ENCODE measurements around the gene ZCCHC14.
"Not testable (repeated sequence)": the region's sequence is repeated elsewhere in the genome, so short reads cannot be mapped to it uniquely, and the experiment has no call there.

ZCCHC14 gene

DNA sequence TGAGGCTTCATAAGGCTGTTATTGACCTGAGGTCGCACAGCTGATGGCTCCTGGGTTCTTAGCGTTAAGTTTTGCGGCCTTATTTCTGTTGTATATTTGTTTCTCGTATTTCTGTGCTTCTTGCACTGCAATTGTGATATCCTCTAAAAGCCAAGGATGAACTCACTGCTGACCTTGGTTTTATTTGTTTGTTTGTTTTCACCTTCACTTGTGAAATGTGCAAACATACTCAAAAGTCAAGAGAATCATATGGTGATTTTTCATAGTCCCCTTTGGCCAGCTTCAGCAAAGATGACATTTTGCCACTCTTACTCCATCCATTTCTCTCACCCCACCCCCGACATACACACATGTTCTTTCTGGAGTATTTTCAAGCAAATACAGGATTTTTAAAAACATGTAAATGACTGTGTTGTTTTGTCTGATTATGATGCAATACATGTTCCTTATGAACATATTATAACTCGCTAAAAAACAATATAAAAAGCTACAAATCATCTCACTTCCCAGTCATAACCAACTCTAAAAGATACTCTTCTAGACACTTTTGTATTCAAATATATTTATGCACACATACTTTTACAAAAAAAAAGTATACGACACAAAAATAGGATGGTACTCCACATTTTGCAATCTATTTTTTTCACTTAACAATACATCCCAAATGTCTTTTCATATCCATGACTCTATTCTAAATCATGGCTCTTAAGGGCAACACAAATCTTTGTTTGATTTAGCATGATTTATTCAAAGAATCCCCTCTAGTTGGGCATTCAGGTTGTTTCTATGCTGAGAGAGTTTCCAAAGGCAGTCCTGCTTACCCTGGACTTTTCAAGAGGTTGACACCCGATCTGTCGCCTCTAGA lies 5.7 kb upstream of the ZCCHC14 start:
- peaks cover 10% of the 10 kb centered on the region for H3K27me3 ChIP-seq (ENCODE audit: control insufficient read depth, low read length)
- no peaks in the 10 kb centered on the region for H4K20me1 ChIP-seq (ENCODE audit: control insufficient read depth, insufficient read depth, low read depth, low read length)
- H3K9me3 ChIP-seq (ENCODE audit: control insufficient read depth, insufficient read depth, low read length): peaks cover 7% of the 10 kb centered on the region; the same call in 1 of the 2 replicates
- no peak for TF ChIP-seq EZH2phosphoT487 (IDR thresholded peaks at IDR 0.05; ENCODE audit: borderline replicate concordance, low read length)
- TF ChIP-seq, protein P1, sequence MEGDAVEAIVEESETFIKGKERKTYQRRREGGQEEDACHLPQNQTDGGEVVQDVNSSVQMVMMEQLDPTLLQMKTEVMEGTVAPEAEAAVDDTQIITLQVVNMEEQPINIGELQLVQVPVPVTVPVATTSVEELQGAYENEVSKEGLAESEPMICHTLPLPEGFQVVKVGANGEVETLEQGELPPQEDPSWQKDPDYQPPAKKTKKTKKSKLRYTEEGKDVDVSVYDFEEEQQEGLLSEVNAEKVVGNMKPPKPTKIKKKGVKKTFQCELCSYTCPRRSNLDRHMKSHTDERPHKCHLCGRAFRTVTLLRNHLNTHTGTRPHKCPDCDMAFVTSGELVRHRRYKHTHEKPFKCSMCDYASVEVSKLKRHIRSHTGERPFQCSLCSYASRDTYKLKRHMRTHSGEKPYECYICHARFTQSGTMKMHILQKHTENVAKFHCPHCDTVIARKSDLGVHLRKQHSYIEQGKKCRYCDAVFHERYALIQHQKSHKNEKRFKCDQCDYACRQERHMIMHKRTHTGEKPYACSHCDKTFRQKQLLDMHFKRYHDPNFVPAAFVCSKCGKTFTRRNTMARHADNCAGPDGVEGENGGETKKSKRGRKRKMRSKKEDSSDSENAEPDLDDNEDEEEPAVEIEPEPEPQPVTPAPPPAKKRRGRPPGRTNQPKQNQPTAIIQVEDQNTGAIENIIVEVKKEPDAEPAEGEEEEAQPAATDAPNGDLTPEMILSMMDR (IDR thresholded peaks at IDR 0.05; ENCODE audit: low read depth, low read length, poor library complexity, severe bottlenecking): no peak
- H3K4me2 ChIP-seq (ENCODE audit: low read length): no peak overlapping the region
- H3K36me3 ChIP-seq (ENCODE audit: control insufficient read depth, low read length): no peaks in the 10 kb centered on the region
- H3K9me2 ChIP-seq (replicated peaks; ENCODE audit: control insufficient read depth, low read length): no peaks in the 10 kb centered on the region
- H3K4me1 ChIP-seq (ENCODE audit: control insufficient read depth, low read length): peaks cover 7% of the 10 kb centered on the region; the same call in 1 of the 2 replicates
- H3F3A ChIP-seq (ENCODE audit: control insufficient read depth, insufficient read depth): peaks cover 3% of the 10 kb centered on the region; the same call in 1 of the 2 replicates
- no peak overlapping the region for H3K27ac ChIP-seq (ENCODE audit: low read depth, low read length)
- no peaks in the 10 kb centered on the region for H3K79me2 ChIP-seq (ENCODE audit: control insufficient read depth, low read length)
- no peak overlapping the region for H3K4me3 ChIP-seq (ENCODE audit: low read length)

DNA sequence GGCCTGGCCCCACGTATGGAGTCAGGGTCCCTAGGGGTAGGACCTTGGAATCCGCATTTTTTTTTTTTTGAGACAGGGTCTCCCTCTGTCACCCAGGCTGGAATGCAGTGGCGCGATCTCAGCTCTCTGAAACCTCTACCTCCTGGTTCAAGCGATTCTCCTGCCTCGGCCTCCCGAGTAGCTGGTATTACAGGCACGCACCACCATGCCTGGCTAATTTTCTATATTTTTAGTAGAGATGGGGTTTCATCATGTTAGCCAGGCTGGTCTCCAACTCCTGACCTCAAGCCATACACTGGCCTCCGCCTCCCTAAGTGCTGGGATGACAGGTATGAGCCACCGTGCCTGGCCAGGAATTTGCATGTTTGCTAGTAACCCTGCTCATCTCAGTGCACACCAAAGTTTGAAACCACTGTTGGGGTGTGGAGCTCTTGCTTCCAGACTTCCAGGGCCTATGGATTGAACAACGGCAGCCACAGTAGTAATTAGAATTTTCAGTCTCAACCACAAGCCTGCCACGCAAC lies 5.0 kb upstream of the ZCCHC14 start:
- H3K79me2 ChIP-seq (ENCODE audit: control insufficient read depth, low read length); H3K27ac ChIP-seq (ENCODE audit: low read depth, low read length); H3K9me3 ChIP-seq (ENCODE audit: control insufficient read depth, insufficient read depth, low read length); H4K20me1 ChIP-seq (ENCODE audit: control insufficient read depth, insufficient read depth, low read depth, low read length); H3K4me2 ChIP-seq (ENCODE audit: low read length); H3K36me3 ChIP-seq (ENCODE audit: control insufficient read depth, low read length); H3K9me2 ChIP-seq (replicated peaks; ENCODE audit: control insufficient read depth, low read length); H3F3A ChIP-seq (ENCODE audit: control insufficient read depth, insufficient read depth); H3K4me1 ChIP-seq (ENCODE audit: control insufficient read depth, low read length); H3K4me3 ChIP-seq (ENCODE audit: low read length): not testable (repeated sequence)
- H3K27me3 ChIP-seq (ENCODE audit: control insufficient read depth, low read length): peaks cover 10% of the 10 kb centered on the region

DNA sequence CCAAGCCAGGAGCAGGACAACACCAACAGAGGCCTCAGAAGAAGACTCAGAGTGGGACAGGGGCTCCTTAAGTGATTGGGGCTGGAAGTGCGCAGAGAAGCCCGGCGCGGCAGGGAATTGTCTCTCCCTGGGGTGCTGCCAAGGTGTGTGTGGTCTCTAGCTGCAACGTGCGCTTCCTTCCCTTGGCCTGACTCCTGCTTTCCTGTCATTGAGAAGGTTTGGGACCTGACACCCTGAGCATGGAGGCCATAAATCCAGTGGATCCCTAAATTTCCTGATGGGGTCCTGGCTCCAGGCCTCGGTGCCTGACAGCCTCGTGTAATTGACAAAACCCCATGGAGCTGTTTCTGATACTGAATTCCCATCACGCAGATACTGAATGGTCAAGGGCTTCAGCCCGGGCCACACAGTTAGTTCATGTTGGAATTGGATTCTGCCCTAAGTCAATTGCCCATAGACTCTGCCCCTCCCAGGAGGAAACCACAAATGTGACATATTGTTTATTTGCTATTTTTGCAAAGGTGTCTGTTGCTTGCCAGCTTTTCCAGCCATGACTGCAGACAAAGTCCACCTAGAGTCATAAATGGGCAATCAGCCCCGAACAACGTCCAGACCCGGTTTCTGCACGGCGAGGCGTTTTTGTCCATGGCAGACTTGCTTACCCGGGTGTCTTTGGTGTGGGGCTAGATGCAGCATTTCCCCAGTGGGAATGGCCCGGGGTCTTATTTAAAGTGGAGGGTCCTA lies 4.4 kb upstream of the ZCCHC14 start:
- H3K27ac ChIP-seq (ENCODE audit: low read depth, low read length); H3K36me3 ChIP-seq (ENCODE audit: control insufficient read depth, low read length); H3K9me2 ChIP-seq (replicated peaks; ENCODE audit: control insufficient read depth, low read length); H3K4me2 ChIP-seq (ENCODE audit: low read length); H4K20me1 ChIP-seq (ENCODE audit: control insufficient read depth, insufficient read depth, low read depth, low read length); H3K4me3 ChIP-seq (ENCODE audit: low read length); H3K4me1 ChIP-seq (ENCODE audit: control insufficient read depth, low read length); H3K79me2 ChIP-seq (ENCODE audit: control insufficient read depth, low read length); H3F3A ChIP-seq (ENCODE audit: control insufficient read depth, insufficient read depth); H3K9me3 ChIP-seq (ENCODE audit: control insufficient read depth, insufficient read depth, low read length): not testable (repeated sequence)
- peaks cover 10% of the 10 kb centered on the region for H3K27me3 ChIP-seq (ENCODE audit: control insufficient read depth, low read length)

DNA sequence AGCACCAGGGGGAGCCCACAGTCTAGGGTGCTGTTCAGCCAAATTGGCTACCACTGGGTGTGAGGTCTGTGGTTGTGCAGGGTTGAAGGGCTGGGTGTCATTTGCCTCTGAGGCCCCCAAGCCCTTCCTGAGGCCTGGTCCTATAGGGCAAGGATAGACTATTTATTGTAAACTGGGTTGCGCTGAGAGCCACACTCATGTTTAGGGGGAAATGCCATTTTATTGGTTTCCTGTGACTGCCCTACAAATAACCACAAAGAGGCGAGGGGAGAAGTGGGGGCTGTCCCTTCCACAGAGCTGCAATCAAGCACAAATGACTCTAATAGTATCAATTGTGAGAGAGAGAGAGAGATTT lies 3.6 kb upstream of the ZCCHC14 start:
- no peaks in the 10 kb centered on the region for H3K36me3 ChIP-seq (ENCODE audit: control insufficient read depth, low read length)
- H3K27me3 ChIP-seq (ENCODE audit: control insufficient read depth, low read length): peaks cover 10% of the 10 kb centered on the region
- H3K79me2 ChIP-seq (ENCODE audit: control insufficient read depth, low read length): peaks cover 5% of the 10 kb centered on the region
- no peaks in the 10 kb centered on the region for H3K9me2 ChIP-seq (replicated peaks; ENCODE audit: control insufficient read depth, low read length)
- no peaks in the 10 kb centered on the region for H3F3A ChIP-seq (ENCODE audit: control insufficient read depth, insufficient read depth)
- H3K4me3 ChIP-seq (ENCODE audit: low read length): no peak overlapping the region
- no peaks in the 10 kb centered on the region for H4K20me1 ChIP-seq (ENCODE audit: control insufficient read depth, insufficient read depth, low read depth, low read length)
- TF ChIP-seq, protein P1 (IDR thresholded peaks at IDR 0.05; ENCODE audit: low read depth, low read length, poor library complexity, severe bottlenecking): no peak
- no peak for TF ChIP-seq EZH2phosphoT487 (IDR thresholded peaks at IDR 0.05; ENCODE audit: borderline replicate concordance, low read length)
- no peak overlapping the region for H3K4me2 ChIP-seq (ENCODE audit: low read length)
- H3K9me3 ChIP-seq (ENCODE audit: control insufficient read depth, insufficient read depth, low read length): no peaks in the 10 kb centered on the region
- H3K4me1 ChIP-seq (ENCODE audit: control insufficient read depth, low read length): peaks cover 13% of the 10 kb centered on the region
- H3K27ac ChIP-seq (ENCODE audit: low read depth, low read length): no peak overlapping the region

All from DOHH2 (cell line).